AG04449 (cell line): ENCODE data around the gene S1PR1.

ENCODE experiments used
- CTCF ChIA-PET: fragments of 350-600 bp; formaldehyde crosslinking; extraction: SDS; loops from one replicate; lab custom pipeline; 2021; ENCODE audit warnings: antibody characterized with exemption; lab: Yijun Ruan, JAX
- POLR2A ChIA-PET: fragments of 400-600, 350-600 bp; formaldehyde crosslinking; extraction: SDS; loops from one replicate; lab custom pipeline; 2020; ENCODE audit warnings: antibody characterized with exemption, inconsistent platforms; lab: Yijun Ruan, JAX
- DNase-seq: peaks from one replicate; pipeline ENCODE4 v3.0.0-alpha.2; 2010; ENCODE audit warnings: low read depth, low spot score
- H3K4me3 ChIP-seq: 2 replicates; pipeline ENCODE4 v1.5.1; 2011; ENCODE audit warnings: low read depth, mild to moderate bottlenecking, control low read depth, low read length
- CTCF ChIP-seq: IDR thresholded peaks from one replicate; pipeline ENCODE4 v1.5.1; 2011; ENCODE audit warnings: mild to moderate bottlenecking, moderate library complexity, low read length, control low read depth, inconsistent platforms; ENCODE audit not compliant: insufficient read depth; ENCODE audit errors: missing control alignments

S1PR1 gene

GRCh38 chr1:101264697-101265096 is 27.9 kb downstream of the S1PR1 start:
- no peak for DNase-seq
- CTCF ChIA-PET, result no interaction called here
- TF ChIP-seq CTCF, result no peak
- no peak overlapping the region for H3K4me3 ChIP-seq
- POLR2A ChIA-PET, result no interaction called here

- no peak for TF ChIP-seq CTCF
- ChIA-PET POLR2A (no interaction called here), CTCF (interaction anchor here (1.2 to 1.6 kb wide), 2 partner anchors 11 to 27 kb away, joined by 3 read pairs; no protein-coding TSS in a partner anchor)
- no peak overlapping the region for H3K4me3 ChIP-seq
- DNase-seq, result no peak
Measured at GRCh38 chr1:101265684-101266083, 28.9 kb downstream of the S1PR1 start.

- ChIA-PET CTCF (interaction anchor here (1.0 to 2.0 kb wide), 4 partner anchors 21 to 28 kb away, joined by 3 to 6 read pairs (median 4); no protein-coding TSS in a partner anchor), POLR2A (no interaction called here)
- no peak for TF ChIP-seq CTCF
- DNase-seq, result no peak
- H3K4me3 ChIP-seq, result no peak overlapping the region
Measured at GRCh38 chr1:101267082-101267481, 30.3 kb downstream of the S1PR1 start.

- ChIA-PET POLR2A (no interaction called here), CTCF (interaction anchor here (1.8 to 2.0 kb wide), 3 partner anchors 17 to 30 kb away, joined by 4 to 6 read pairs (median 5); no protein-coding TSS in a partner anchor)
- no peak overlapping the region for H3K4me3 ChIP-seq
- TF ChIP-seq CTCF, result no peak
- DNase-seq, result no peak
Measured at GRCh38 chr1:101268893-101269292, 32.1 kb downstream of the S1PR1 start.

GRCh38 chr1:101275672-101276071 is 38.9 kb downstream of the S1PR1 start:
- ChIA-PET CTCF (interaction anchor here (1.0 to 1.5 kb wide), 4 partner anchors 9 to 17 kb away, joined by 3 to 5 read pairs (median 3); no protein-coding TSS in a partner anchor), POLR2A (no interaction called here)
- H3K4me3 ChIP-seq, result no peak overlapping the region
- no peak for TF ChIP-seq CTCF
- no peak for DNase-seq

GRCh38 chr1:101276818-101277217 is 40.0 kb downstream of the S1PR1 start:
- DNase-seq, result no peak
- no peak for TF ChIP-seq CTCF
- POLR2A ChIA-PET, result no interaction called here
- H3K4me3 ChIP-seq, result no peak overlapping the region
- CTCF ChIA-PET, result interaction anchor here (1.4 to 5.9 kb wide), 2 partner anchors 12 to 14 kb away, joined by 3 to 62 read pairs; no protein-coding TSS in a partner anchor
